ENCODE results near the gene DDI2. TPM values are rescaled to one million over a fixed set of nuclear protein-coding genes. Genes with fewer than 3 reads are reported as not detected.

The DDI2 gene
- total and polyA plus RNA-seq, 9 of the 15 experiments (the other 6 are each of a cell fraction or from before 2014, with no cell fraction given) = 6.5 to 48.4 (median 21.2) TPM

DNA sequence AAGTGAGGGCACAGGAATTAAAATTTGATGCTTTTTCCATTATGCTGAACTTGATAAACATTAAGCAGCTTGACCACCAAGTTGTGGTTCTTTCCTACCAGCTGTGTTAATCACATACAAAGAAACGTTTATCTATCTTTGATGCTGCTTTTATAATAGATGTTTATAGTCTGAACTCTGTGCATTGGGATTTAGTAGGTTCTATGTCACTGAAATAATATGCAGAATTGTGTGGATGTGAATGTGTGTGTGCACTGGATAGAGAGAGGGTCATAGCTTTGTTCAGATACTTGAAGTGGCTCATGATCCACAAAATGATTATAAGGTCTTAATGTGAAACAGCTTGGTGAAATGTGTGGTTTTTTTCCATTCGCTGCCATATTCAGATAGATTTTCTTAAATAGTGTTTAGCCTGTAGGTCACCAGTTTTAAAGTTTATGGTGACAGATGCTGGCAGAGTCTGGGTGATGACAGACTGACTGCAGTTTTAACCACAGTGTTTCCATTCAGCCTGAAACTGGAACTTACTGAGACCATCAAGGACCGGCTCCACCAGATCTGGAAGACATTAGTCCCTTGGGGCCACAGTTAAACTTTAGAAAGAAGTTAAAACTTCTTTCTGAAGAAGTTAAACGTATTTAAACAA lies 10.2 kb downstream of the DDI2 start:
- FAIRE-seq = peak; percentile 65
- 6% methylated on average over 4 of the region's 4 CpGs for whole genome bisulfite sequencing (ENCODE audit: insufficient coverage, low coverage, missing lambda C conversion rate)
- TF ChIP-seq, protein P1, sequence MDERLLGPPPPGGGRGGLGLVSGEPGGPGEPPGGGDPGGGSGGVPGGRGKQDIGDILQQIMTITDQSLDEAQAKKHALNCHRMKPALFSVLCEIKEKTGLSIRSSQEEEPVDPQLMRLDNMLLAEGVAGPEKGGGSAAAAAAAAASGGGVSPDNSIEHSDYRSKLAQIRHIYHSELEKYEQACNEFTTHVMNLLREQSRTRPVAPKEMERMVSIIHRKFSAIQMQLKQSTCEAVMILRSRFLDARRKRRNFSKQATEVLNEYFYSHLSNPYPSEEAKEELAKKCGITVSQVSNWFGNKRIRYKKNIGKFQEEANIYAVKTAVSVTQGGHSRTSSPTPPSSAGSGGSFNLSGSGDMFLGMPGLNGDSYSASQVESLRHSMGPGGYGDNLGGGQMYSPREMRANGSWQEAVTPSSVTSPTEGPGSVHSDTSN (CRISPR knock-in tag; IDR thresholded peaks at IDR 0.05; ENCODE audit: low read depth) = no peak
- TF ChIP-seq, protein P1 (tag; conservative IDR thresholded peaks at IDR 0.05; ENCODE audit: low read depth) = peak; percentile 85
- TF ChIP-seq, protein P2, sequence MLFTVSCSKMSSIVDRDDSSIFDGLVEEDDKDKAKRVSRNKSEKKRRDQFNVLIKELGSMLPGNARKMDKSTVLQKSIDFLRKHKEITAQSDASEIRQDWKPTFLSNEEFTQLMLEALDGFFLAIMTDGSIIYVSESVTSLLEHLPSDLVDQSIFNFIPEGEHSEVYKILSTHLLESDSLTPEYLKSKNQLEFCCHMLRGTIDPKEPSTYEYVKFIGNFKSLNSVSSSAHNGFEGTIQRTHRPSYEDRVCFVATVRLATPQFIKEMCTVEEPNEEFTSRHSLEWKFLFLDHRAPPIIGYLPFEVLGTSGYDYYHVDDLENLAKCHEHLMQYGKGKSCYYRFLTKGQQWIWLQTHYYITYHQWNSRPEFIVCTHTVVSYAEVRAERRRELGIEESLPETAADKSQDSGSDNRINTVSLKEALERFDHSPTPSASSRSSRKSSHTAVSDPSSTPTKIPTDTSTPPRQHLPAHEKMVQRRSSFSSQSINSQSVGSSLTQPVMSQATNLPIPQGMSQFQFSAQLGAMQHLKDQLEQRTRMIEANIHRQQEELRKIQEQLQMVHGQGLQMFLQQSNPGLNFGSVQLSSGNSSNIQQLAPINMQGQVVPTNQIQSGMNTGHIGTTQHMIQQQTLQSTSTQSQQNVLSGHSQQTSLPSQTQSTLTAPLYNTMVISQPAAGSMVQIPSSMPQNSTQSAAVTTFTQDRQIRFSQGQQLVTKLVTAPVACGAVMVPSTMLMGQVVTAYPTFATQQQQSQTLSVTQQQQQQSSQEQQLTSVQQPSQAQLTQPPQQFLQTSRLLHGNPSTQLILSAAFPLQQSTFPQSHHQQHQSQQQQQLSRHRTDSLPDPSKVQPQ (CRISPR knock-in tag; IDR thresholded peaks at IDR 0.05; ENCODE audit: borderline replicate concordance) = no peak
- TF ChIP-seq MEIS2 (IDR thresholded peaks at IDR 0.05; ENCODE audit: partially characterized antibody) (peak; percentile 95), TCF3 (CRISPR knock-in tag; IDR thresholded peaks at IDR 0.05) (0 out of 2 replicates have a peak, but pooled peaks have one; percentile 30), SMAD4 (CRISPR knock-in tag; conservative IDR thresholded peaks at IDR 0.05) (0 out of 2 replicates have a peak, but pooled peaks have one; percentile 47), NUFIP1 (IDR thresholded peaks at IDR 0.05; ENCODE audit: partially characterized antibody) (peak; percentile 0)
- TF ChIP-seq, protein P3, sequence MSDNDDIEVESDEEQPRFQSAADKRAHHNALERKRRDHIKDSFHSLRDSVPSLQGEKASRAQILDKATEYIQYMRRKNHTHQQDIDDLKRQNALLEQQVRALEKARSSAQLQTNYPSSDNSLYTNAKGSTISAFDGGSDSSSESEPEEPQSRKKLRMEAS (CRISPR knock-in tag; IDR thresholded peaks at IDR 0.05) = no peak
- TF ChIP-seq, protein P4, sequence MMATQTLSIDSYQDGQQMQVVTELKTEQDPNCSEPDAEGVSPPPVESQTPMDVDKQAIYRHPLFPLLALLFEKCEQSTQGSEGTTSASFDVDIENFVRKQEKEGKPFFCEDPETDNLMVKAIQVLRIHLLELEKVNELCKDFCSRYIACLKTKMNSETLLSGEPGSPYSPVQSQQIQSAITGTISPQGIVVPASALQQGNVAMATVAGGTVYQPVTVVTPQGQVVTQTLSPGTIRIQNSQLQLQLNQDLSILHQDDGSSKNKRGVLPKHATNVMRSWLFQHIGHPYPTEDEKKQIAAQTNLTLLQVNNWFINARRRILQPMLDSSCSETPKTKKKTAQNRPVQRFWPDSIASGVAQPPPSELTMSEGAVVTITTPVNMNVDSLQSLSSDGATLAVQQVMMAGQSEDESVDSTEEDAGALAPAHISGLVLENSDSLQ (IDR thresholded peaks at IDR 0.05) = peak; percentile 49; the same call in 1 of the 2 replicates
- TF ChIP-seq, protein P5, sequence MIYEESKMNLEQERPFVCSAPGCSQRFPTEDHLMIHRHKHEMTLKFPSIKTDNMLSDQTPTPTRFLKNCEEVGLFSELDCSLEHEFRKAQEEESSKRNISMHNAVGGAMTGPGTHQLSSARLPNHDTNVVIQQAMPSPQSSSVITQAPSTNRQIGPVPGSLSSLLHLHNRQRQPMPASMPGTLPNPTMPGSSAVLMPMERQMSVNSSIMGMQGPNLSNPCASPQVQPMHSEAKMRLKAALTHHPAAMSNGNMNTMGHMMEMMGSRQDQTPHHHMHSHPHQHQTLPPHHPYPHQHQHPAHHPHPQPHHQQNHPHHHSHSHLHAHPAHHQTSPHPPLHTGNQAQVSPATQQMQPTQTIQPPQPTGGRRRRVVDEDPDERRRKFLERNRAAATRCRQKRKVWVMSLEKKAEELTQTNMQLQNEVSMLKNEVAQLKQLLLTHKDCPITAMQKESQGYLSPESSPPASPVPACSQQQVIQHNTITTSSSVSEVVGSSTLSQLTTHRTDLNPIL (CRISPR knock-in tag; IDR thresholded peaks at IDR 0.05) = no peak
- TF ChIP-seq, protein P6, sequence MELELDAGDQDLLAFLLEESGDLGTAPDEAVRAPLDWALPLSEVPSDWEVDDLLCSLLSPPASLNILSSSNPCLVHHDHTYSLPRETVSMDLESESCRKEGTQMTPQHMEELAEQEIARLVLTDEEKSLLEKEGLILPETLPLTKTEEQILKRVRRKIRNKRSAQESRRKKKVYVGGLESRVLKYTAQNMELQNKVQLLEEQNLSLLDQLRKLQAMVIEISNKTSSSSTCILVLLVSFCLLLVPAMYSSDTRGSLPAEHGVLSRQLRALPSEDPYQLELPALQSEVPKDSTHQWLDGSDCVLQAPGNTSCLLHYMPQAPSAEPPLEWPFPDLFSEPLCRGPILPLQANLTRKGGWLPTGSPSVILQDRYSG (tag; conservative IDR thresholded peaks at IDR 0.05; ENCODE audit: low read depth) = 0 out of 2 replicates have a peak, but pooled peaks have one; percentile 27

More for the DNA sequence above, 10.2 kb downstream of the DDI2 start:
- in situ Hi-C loops (cut with MboI) = no loop called here
- intact Hi-C loops (cut with micrococcal nuclease) = no loop called here
- no peak overlapping the region for H3K4me3 ChIP-seq
- H2AFZ ChIP-seq (ENCODE audit: low read depth, low read length) = no peak overlapping the region
- peak; percentile 72 for ATAC-seq
- no peaks in the 10 kb centered on the region for H3K27me3 ChIP-seq (ENCODE audit: control insufficient read depth in 2 of 2, insufficient read depth in 2 of 2, low read length in 2 of 2)
- POLR2A ChIA-PET = interaction anchor here (0.6 to 1.8 kb wide), 8 partner anchors 9 to 54 kb away, joined by 3 to 17 read pairs (median 3); partner anchors contain the start of gene DDI2
- peak overlapping the region in 1 of 2 experiments; percentile 66; a peak in 2 of 4 replicates for H3K9ac ChIP-seq (ENCODE audit: insufficient read depth in 1 of 2, low read depth in 2 of 2, low read length in 2 of 2)
- peak overlapping the region; percentile 45 for H3K4me2 ChIP-seq (ENCODE audit: insufficient read depth, low read length)
- no peaks in the 10 kb centered on the region for H3K9me3 ChIP-seq (replicated peaks; ENCODE audit: control insufficient read depth, insufficient read depth, low read depth, low read length)
- 0 out of 2 replicates have a peak, but pooled peaks cover 4% of the 10 kb centered on the region for H4K20me1 ChIP-seq (replicated peaks; ENCODE audit: control insufficient read depth, insufficient read depth, low read length)
- H3K4me1 ChIP-seq (replicated peaks in 1 of 2; ENCODE audit: control insufficient read depth in 2 of 2, insufficient read depth in 2 of 2, low read length in 2 of 2) = peaks cover 12 to 48% of the 10 kb centered on the region in 2 experiments
- BruUV-seq (replicated peaks) = no TSS peak
- peak in 2 of 4 experiments; percentile 34 to 53 for DNase-seq (ENCODE audit: extremely low read depth in 1 of 4, low spot score in 3 of 4)
- H3K27ac ChIP-seq (ENCODE audit: extremely low read depth, low read depth, low read length) = peak overlapping the region; percentile 74
- peaks cover 78% of the 10 kb centered on the region for H3K36me3 ChIP-seq (ENCODE audit: control insufficient read depth, insufficient read depth, low read length)
- H3K79me2 ChIP-seq (ENCODE audit: control insufficient read depth, insufficient read depth, low read length) = peaks cover 80% of the 10 kb centered on the region
- CTCF ChIA-PET (ENCODE audit: low intra/inter-chr PET ratio) = no interaction called here
- peaks cover 3% of the 10 kb centered on the region for H3K9me1 ChIP-seq (ENCODE audit: control insufficient read depth, insufficient read depth, low read length)
